Caco-2 (cell line): ENCODE measurements around the gene DLST. TPM values are rescaled to one million over a fixed set of nuclear protein-coding genes. Genes with fewer than 3 reads are reported as not detected.

Experiments
- BruUV-seq: library from RNA; stranded (reverse); fragments of 400-500 nt; replicated peaks from 2 replicates; lab custom pipeline; 2021; lab: Mats Ljungman, UMichigan
- CTCF ChIA-PET: fragments of 300-600 bp; sonication (Branson Sonifier 250); formaldehyde crosslinking; loops from one replicate; lab custom pipeline; 2022; ENCODE audit warnings: antibody characterized with exemption; lab: Charles Lee
- POLR2A ChIA-PET: fragments of 300-600 bp; sonication (Branson Sonifier 250); formaldehyde crosslinking; loops from one replicate; lab custom pipeline; 2022; ENCODE audit warnings: antibody characterized with exemption; lab: Charles Lee
- DNase-seq, 2 experiments: peaks; one replicate each; pipeline versions ENCODE4 v3.0.0 to v3.0.0-alpha.2; 2020 to 2022
- H3K27me3 ChIP-seq: replicated peaks from 2 replicates; pipeline ENCODE4 v1.6.0; 2011; ENCODE audit warnings: low read length; ENCODE audit not compliant: control insufficient read depth, insufficient read depth
- H3K36me3 ChIP-seq: 2 replicates; pipeline ENCODE4 v1.5.1; 2011; ENCODE audit warnings: low read length; ENCODE audit not compliant: control insufficient read depth, insufficient read depth
- H3K4me1 ChIP-seq: fragments of 250-450 bp; sonication (Bioruptor Pico); 2 replicates; pipeline ENCODE4 v1.5.1; 2020; ENCODE audit warnings: mild to moderate bottlenecking
- H3K4me3 ChIP-seq: 2 replicates; pipeline ENCODE4 v1.5.1; 2011; ENCODE audit warnings: low read depth, mild to moderate bottlenecking, control low read depth, low read length
- H3K9me3 ChIP-seq: fragments of 250-450 bp; sonication (Bioruptor Pico); 2 replicates; pipeline ENCODE4 v1.5.1; 2020; ENCODE audit warnings: mild to moderate bottlenecking, moderate library complexity
- H3K27ac Mint-ChIP-seq: one replicate; pipeline ENCODE4 v1.8.0; 2022; ENCODE audit warnings: mixed read lengths; ENCODE audit not compliant: unreplicated experiment
- H3K27me3 Mint-ChIP-seq: one replicate; pipeline ENCODE4 v1.8.0; 2022; ENCODE audit warnings: mixed read lengths; ENCODE audit not compliant: insufficient read depth, unreplicated experiment
- H3K36me3 Mint-ChIP-seq: one replicate; pipeline ENCODE4 v1.8.0; 2022; ENCODE audit warnings: mild to moderate bottlenecking, mixed read lengths; ENCODE audit not compliant: insufficient read depth, unreplicated experiment
- H3K4me1 Mint-ChIP-seq: one replicate; pipeline ENCODE4 v1.8.0; 2022; ENCODE audit warnings: low read depth, mixed read lengths; ENCODE audit not compliant: unreplicated experiment
- H3K4me3 Mint-ChIP-seq: one replicate; pipeline ENCODE4 v1.8.0; 2022; ENCODE audit warnings: mild to moderate bottlenecking, moderate library complexity, mixed read lengths; ENCODE audit not compliant: unreplicated experiment
- H3K9me3 Mint-ChIP-seq: one replicate; pipeline ENCODE4 v1.8.0; 2022; ENCODE audit warnings: mixed read lengths; ENCODE audit not compliant: unreplicated experiment
- intact Hi-C: fragments of 100-400 bp; cut with micrococcal nuclease; formaldehyde crosslinking; loops from one replicate; pipeline ENCODE4 v1.10.0; 2022; ENCODE audit not compliant: unreplicated experiment
- total RNA-seq: library from RNA; stranded (reverse); gene quantifications from 2 replicates; pipeline ENCODE4 v1.2.3, GENCODE V29; 2022
- TF ChIP-seq, protein P1 (sequence below), 2 experiments: fragments of 200-600 bp in 1 of 2; IDR thresholded peaks; 1 replicate in 1 of 2; 2 replicates in 1 of 2; pipeline versions ENCODE4 v1.5.1 to v1.8.0; 2011 to 2022; ENCODE audit warnings: antibody characterized with exemption in 1 of 2, control low read depth in 1 of 2, inconsistent platforms in 1 of 2, low read depth in 1 of 2, low read length in 1 of 2, mild to moderate bottlenecking in 1 of 2, moderate library complexity in 1 of 2; ENCODE audit not compliant: insufficient read depth in 1 of 2, severe bottlenecking in 1 of 2, unreplicated experiment in 1 of 2

DLST gene
- total RNA-seq, 1 experiment from 2014 or later = 88.1 TPM

DNA sequence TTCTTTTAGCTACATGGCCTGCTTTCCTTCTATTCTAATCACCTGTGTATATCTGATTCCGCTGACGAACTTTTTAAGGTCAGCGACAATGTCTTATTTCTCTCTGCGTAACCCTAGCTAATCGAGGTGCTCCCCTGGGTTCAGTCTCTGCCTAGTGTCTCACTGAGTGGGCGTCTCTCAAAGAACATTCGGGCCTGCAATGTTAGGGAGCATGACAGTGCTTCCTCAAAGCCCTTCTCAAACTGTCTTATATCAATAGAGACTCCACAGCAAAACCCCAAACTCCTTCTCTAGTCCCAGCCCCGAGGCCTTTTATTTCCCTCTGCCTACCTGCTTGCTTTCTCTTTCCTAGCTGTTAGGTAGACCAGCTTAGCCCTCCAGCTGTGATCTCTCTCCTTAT, 55.0 kb downstream of the DLST start:
- Mint-ChIP-seq H3K27me3 (peaks cover 6% of the 10 kb centered on the region), H3K4me1 (no peaks in the 10 kb centered on the region), H3K27ac (no peak overlapping the region), H3K9me3 (peaks cover 10% of the 10 kb centered on the region), H3K36me3 (peaks cover 8% of the 10 kb centered on the region), H3K4me3 (no peak overlapping the region)
- no peaks in the 10 kb centered on the region for H3K9me3 ChIP-seq
- intact Hi-C loops = no loop called here
- DNase-seq = no peak
- no peaks in the 10 kb centered on the region for H3K4me1 ChIP-seq
- H3K36me3 ChIP-seq = no peaks in the 10 kb centered on the region
- no peaks in the 10 kb centered on the region for H3K27me3 ChIP-seq
- POLR2A ChIA-PET = no interaction called here
- BruUV-seq = no TSS peak
- CTCF ChIA-PET = no interaction called here
- no peak overlapping the region for H3K4me3 ChIP-seq
- TF ChIP-seq, protein P1, sequence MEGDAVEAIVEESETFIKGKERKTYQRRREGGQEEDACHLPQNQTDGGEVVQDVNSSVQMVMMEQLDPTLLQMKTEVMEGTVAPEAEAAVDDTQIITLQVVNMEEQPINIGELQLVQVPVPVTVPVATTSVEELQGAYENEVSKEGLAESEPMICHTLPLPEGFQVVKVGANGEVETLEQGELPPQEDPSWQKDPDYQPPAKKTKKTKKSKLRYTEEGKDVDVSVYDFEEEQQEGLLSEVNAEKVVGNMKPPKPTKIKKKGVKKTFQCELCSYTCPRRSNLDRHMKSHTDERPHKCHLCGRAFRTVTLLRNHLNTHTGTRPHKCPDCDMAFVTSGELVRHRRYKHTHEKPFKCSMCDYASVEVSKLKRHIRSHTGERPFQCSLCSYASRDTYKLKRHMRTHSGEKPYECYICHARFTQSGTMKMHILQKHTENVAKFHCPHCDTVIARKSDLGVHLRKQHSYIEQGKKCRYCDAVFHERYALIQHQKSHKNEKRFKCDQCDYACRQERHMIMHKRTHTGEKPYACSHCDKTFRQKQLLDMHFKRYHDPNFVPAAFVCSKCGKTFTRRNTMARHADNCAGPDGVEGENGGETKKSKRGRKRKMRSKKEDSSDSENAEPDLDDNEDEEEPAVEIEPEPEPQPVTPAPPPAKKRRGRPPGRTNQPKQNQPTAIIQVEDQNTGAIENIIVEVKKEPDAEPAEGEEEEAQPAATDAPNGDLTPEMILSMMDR (IDR thresholded peaks at IDR 0.05; ENCODE audit: insufficient read depth in 1 of 2, low read depth in 1 of 2, low read length in 1 of 2, severe bottlenecking in 1 of 2, unreplicated experiment in 1 of 2) = no peak

DNA sequence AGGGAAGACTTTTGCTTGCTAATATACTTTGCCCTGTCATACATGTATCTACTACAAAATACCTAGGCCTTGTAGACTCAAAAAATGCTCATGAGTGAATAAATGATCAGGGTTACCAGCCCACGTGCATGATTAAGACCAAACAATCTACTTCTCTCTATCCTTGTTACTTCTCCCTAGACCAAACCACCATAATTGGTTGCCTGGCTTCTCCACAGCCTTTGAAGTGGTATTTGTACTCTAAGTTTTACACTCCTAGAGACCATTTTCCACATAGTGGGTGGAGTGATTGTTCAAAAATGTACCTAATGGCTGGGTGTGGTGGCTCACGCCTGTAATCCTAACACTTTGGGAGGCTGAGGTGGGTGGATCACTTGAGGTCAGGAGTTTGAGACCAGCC, 55.5 kb downstream of the DLST start:
- H3K36me3 ChIP-seq = no peaks in the 10 kb centered on the region
- CTCF ChIA-PET = no interaction called here
- H3K9me3 ChIP-seq = no peaks in the 10 kb centered on the region
- intact Hi-C loops = no loop called here
- no peak overlapping the region for H3K4me3 ChIP-seq
- Mint-ChIP-seq H3K4me3 (no peak overlapping the region), H3K27ac (no peak overlapping the region), H3K9me3 (peaks cover 10% of the 10 kb centered on the region), H3K36me3 (peaks cover 11% of the 10 kb centered on the region), H3K4me1 (no peaks in the 10 kb centered on the region), H3K27me3 (peaks cover 6% of the 10 kb centered on the region)
- BruUV-seq = no TSS peak
- POLR2A ChIA-PET = no interaction called here
- no peak for DNase-seq
- H3K4me1 ChIP-seq = no peaks in the 10 kb centered on the region
- TF ChIP-seq, protein P1 (IDR thresholded peaks at IDR 0.05; ENCODE audit: insufficient read depth in 1 of 2, low read depth in 1 of 2, low read length in 1 of 2, severe bottlenecking in 1 of 2, unreplicated experiment in 1 of 2) = no peak
- no peaks in the 10 kb centered on the region for H3K27me3 ChIP-seq

DNA sequence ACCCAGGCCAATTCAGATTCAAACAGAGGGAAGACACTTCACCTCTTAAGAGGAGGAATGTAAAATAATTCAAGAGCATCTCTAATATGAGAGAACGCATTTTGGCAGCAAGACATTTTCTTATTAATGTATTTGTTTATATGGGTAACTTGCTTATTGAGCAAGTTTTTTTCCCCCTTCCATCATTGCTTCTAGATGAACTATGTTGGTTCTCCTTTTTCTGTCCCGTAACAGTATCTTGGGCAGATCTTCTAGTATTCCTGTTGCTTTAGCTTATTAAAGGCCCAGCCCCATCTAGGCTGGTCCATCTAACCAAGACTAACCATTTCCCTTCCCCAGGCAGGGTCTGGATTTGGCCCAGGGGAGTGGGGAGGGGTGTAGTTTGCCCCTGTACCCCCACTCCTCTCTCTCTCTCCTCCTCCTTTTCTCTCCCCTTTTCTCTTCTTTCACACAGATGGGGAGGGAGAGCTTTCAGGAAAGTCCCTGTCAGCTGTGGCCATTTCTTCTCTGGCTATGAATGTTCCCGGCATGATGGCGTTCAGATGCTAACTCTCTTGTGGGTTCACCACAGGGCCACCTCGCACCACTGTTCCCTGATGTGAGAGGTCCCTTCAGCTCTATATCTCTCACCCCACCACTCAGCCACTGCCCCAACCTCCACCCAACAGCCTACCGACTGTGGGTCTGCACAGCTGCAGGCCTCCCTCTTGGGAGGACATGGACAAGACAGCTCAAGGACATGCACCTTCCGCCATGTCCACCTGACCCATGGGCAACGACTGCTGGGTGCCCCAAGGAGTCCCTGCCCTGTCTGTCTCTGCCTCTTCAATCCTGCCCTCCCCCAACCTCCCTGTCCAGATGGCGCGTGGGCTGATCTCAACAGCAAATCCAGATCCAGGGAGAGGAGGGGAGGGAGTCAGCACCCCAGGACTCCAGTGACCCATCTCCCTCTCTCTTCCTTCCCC, 57.1 kb downstream of the DLST start:
- H3K4me1 ChIP-seq = no peaks in the 10 kb centered on the region
- H3K4me3 ChIP-seq = no peak overlapping the region
- H3K4me1 Mint-ChIP-seq = no peaks in the 10 kb centered on the region
- H3K36me3 Mint-ChIP-seq = peaks cover 11% of the 10 kb centered on the region
- peaks cover 10% of the 10 kb centered on the region for H3K9me3 Mint-ChIP-seq
- intact Hi-C loops = no loop called here
- ChIA-PET CTCF (interaction anchor here (1.3 kb wide), 1 partner anchor 84 kb away, joined by 3 read pairs; no protein-coding TSS in a partner anchor), POLR2A (no interaction called here)
- peaks cover 6% of the 10 kb centered on the region for H3K27me3 Mint-ChIP-seq
- TF ChIP-seq, protein P1 (IDR thresholded peaks at IDR 0.05; ENCODE audit: insufficient read depth in 1 of 2, low read depth in 1 of 2, low read length in 1 of 2, severe bottlenecking in 1 of 2, unreplicated experiment in 1 of 2) = no peak
- no peaks in the 10 kb centered on the region for H3K9me3 ChIP-seq
- no peak overlapping the region for H3K27ac Mint-ChIP-seq
- H3K36me3 ChIP-seq = no peaks in the 10 kb centered on the region
- no peaks in the 10 kb centered on the region for H3K27me3 ChIP-seq
- DNase-seq = no peak
- BruUV-seq = no TSS peak
- H3K4me3 Mint-ChIP-seq = no peak overlapping the region
